ENCODE measurements around the gene PIWIL4.
A peak's percentile ranks its signal among the peaks of the same experiment; 100 is the strongest.
"Not testable (repeated sequence)": the region's sequence is repeated elsewhere in the genome, so short reads cannot be mapped to it uniquely, and the experiment has no call there.

PIWIL4 gene

GRCh38 chr11:94543695-94544645 lies 23.2 kb upstream of the PIWIL4 start, which contains the start of gene FUT4:
Gene FUT4 (plus strand): TSS chr11:94543921. CDS start chr11:94544134, 213 bp downstream.
- H3K4me1 Mint-ChIP-seq (ENCODE audit: low read depth) = peaks cover 46% of the 10 kb centered on the region
- no peaks in the 10 kb centered on the region for H3K27me3 Mint-ChIP-seq
- DNase-seq = peak; percentile 87
- H3K36me3 Mint-ChIP-seq (ENCODE audit: low read depth) = peaks cover 26% of the 10 kb centered on the region
- peak within 1 kb of the TSS; percentile 96 for H3K4me3 Mint-ChIP-seq
- H3K27ac Mint-ChIP-seq = peak within 1 kb of the TSS; percentile 100
- H3K9me3 Mint-ChIP-seq = no peaks in the 10 kb centered on the region

GRCh38 chr11:94544646-94545263 lies 22.4 kb upstream of the PIWIL4 start:
- DNase-seq = no peak
- H3K27me3 Mint-ChIP-seq = no peaks in the 10 kb centered on the region

GRCh38 chr11:94545264-94546161 lies 21.7 kb upstream of the PIWIL4 start:
- peaks cover 57% of the 10 kb centered on the region for H3K4me1 Mint-ChIP-seq (ENCODE audit: low read depth)
- H3K4me3 Mint-ChIP-seq = peak overlapping the region; percentile 77
- peaks cover 28% of the 10 kb centered on the region for H3K36me3 Mint-ChIP-seq (ENCODE audit: low read depth)

More at GRCh38 chr11:94544646-94545263, 22.4 kb upstream of the PIWIL4 start:
- peak overlapping the region; percentile 77 for H3K4me3 Mint-ChIP-seq
- no peaks in the 10 kb centered on the region for H3K9me3 Mint-ChIP-seq
- H3K36me3 Mint-ChIP-seq (ENCODE audit: low read depth) = peaks cover 28% of the 10 kb centered on the region
- peaks cover 52% of the 10 kb centered on the region for H3K4me1 Mint-ChIP-seq (ENCODE audit: low read depth)
- peak overlapping the region; percentile 81 for H3K27ac Mint-ChIP-seq

GRCh38 chr11:94546162-94546470 lies 21.1 kb upstream of the PIWIL4 start:
- Mint-ChIP-seq H3K9me3 (no peaks in the 10 kb centered on the region), H3K36me3 (ENCODE audit: low read depth) (peaks cover 28% of the 10 kb centered on the region), H3K27me3 (no peaks in the 10 kb centered on the region), H3K4me3 (peak overlapping the region; percentile 77), H3K4me1 (ENCODE audit: low read depth) (peaks cover 58% of the 10 kb centered on the region), H3K27ac (no peak overlapping the region)
- no peak for DNase-seq

More at GRCh38 chr11:94545264-94546161, 21.7 kb upstream of the PIWIL4 start:
- H3K9me3 Mint-ChIP-seq = no peaks in the 10 kb centered on the region
- peak overlapping the region; percentile 81 for H3K27ac Mint-ChIP-seq
- H3K27me3 Mint-ChIP-seq = no peaks in the 10 kb centered on the region
- no peak for DNase-seq

- peak overlapping the region; percentile 77 for H3K4me3 Mint-ChIP-seq
- peaks cover 58% of the 10 kb centered on the region for H3K4me1 Mint-ChIP-seq (ENCODE audit: low read depth)
- H3K27me3 Mint-ChIP-seq = no peaks in the 10 kb centered on the region
- DNase-seq = no peak
- H3K27ac Mint-ChIP-seq = no peak overlapping the region
- H3K9me3 Mint-ChIP-seq = no peaks in the 10 kb centered on the region
- H3K36me3 Mint-ChIP-seq (ENCODE audit: low read depth) = peaks cover 28% of the 10 kb centered on the region
Measured at GRCh38 chr11:94546886-94547285, 20.3 kb upstream of the PIWIL4 start.

GRCh38 chr11:94549146-94549545 lies 18.0 kb upstream of the PIWIL4 start:
- H3K4me3 Mint-ChIP-seq = no peak overlapping the region
- peaks cover 46% of the 10 kb centered on the region for H3K4me1 Mint-ChIP-seq (ENCODE audit: low read depth)
- H3K9me3 Mint-ChIP-seq = no peaks in the 10 kb centered on the region
- DNase-seq = no peak
- H3K27me3 Mint-ChIP-seq = no peaks in the 10 kb centered on the region
- H3K36me3 Mint-ChIP-seq (ENCODE audit: low read depth) = peaks cover 26% of the 10 kb centered on the region
- H3K27ac Mint-ChIP-seq = no peak overlapping the region

GRCh38 chr11:94550513-94550912 lies 16.7 kb upstream of the PIWIL4 start:
- H3K4me1 Mint-ChIP-seq (ENCODE audit: low read depth) = peaks cover 39% of the 10 kb centered on the region
- H3K27me3 Mint-ChIP-seq = no peaks in the 10 kb centered on the region
- peaks cover 22% of the 10 kb centered on the region for H3K36me3 Mint-ChIP-seq (ENCODE audit: low read depth)
- H3K27ac Mint-ChIP-seq = no peak overlapping the region
- no peak overlapping the region for H3K4me3 Mint-ChIP-seq
- DNase-seq = no peak
- H3K9me3 Mint-ChIP-seq = no peaks in the 10 kb centered on the region

GRCh38 chr11:94553938-94554337 lies 13.2 kb upstream of the PIWIL4 start:
- no peaks in the 10 kb centered on the region for H3K27me3 Mint-ChIP-seq
- no peaks in the 10 kb centered on the region for H3K9me3 Mint-ChIP-seq
- peaks cover 2% of the 10 kb centered on the region for H3K36me3 Mint-ChIP-seq (ENCODE audit: low read depth)
- DNase-seq = no peak
- peaks cover 12% of the 10 kb centered on the region for H3K4me1 Mint-ChIP-seq (ENCODE audit: low read depth)
- H3K4me3 Mint-ChIP-seq = no peak overlapping the region
- no peak overlapping the region for H3K27ac Mint-ChIP-seq

GRCh38 chr11:94555752-94556329 lies 11.3 kb upstream of the PIWIL4 start:
- not testable (repeated sequence) for DNase-seq; H3K9me3 Mint-ChIP-seq; H3K27ac Mint-ChIP-seq; H3K4me1 Mint-ChIP-seq (ENCODE audit: low read depth); H3K27me3 Mint-ChIP-seq; H3K4me3 Mint-ChIP-seq; H3K36me3 Mint-ChIP-seq (ENCODE audit: low read depth)

- Mint-ChIP-seq H3K4me1 (ENCODE audit: low read depth) (no peaks in the 10 kb centered on the region), H3K36me3 (ENCODE audit: low read depth) (no peaks in the 10 kb centered on the region), H3K4me3 (no peak overlapping the region), H3K27ac (no peak overlapping the region), H3K9me3 (no peaks in the 10 kb centered on the region), H3K27me3 (no peaks in the 10 kb centered on the region)
- DNase-seq = no peak
Measured at GRCh38 chr11:94557421-94557820, 9.7 kb upstream of the PIWIL4 start.

- Mint-ChIP-seq H3K4me3 (no peak overlapping the region), H3K4me1 (ENCODE audit: low read depth) (no peaks in the 10 kb centered on the region), H3K27me3 (no peaks in the 10 kb centered on the region), H3K27ac (no peak overlapping the region), H3K9me3 (no peaks in the 10 kb centered on the region), H3K36me3 (ENCODE audit: low read depth) (no peaks in the 10 kb centered on the region)
- no peak for DNase-seq
Measured at GRCh38 chr11:94557992-94558391, 9.2 kb upstream of the PIWIL4 start.

- Mint-ChIP-seq H3K27me3 (no peaks in the 10 kb centered on the region), H3K27ac (no peak overlapping the region), H3K4me1 (ENCODE audit: low read depth) (no peaks in the 10 kb centered on the region), H3K4me3 (no peak overlapping the region), H3K36me3 (ENCODE audit: low read depth) (no peaks in the 10 kb centered on the region), H3K9me3 (no peaks in the 10 kb centered on the region)
- DNase-seq = no peak
Measured at GRCh38 chr11:94558468-94558867, 8.7 kb upstream of the PIWIL4 start.

GRCh38 chr11:94558932-94559331 lies 8.2 kb upstream of the PIWIL4 start:
- no peak for DNase-seq
- Mint-ChIP-seq H3K36me3 (ENCODE audit: low read depth) (no peaks in the 10 kb centered on the region), H3K4me1 (ENCODE audit: low read depth) (no peaks in the 10 kb centered on the region), H3K27ac (no peak overlapping the region), H3K9me3 (no peaks in the 10 kb centered on the region), H3K27me3 (no peaks in the 10 kb centered on the region), H3K4me3 (no peak overlapping the region)

GRCh38 chr11:94559361-94559760 lies 7.8 kb upstream of the PIWIL4 start:
- Mint-ChIP-seq H3K9me3 (no peaks in the 10 kb centered on the region), H3K4me1 (ENCODE audit: low read depth) (no peaks in the 10 kb centered on the region), H3K4me3 (no peak overlapping the region), H3K36me3 (ENCODE audit: low read depth) (no peaks in the 10 kb centered on the region), H3K27me3 (no peaks in the 10 kb centered on the region), H3K27ac (no peak overlapping the region)
- DNase-seq = no peak
